PFSK-1 (cell line): Measurements from ENCODE around the gene TBC1D9B.

Source experiments
- FOXP2 ChIP-seq: optimal IDR thresholded peaks from 2 replicates; pipeline ENCODE3; 2011; ENCODE audit warnings: borderline replicate concordance, control low read depth, inconsistent platforms; ENCODE audit not compliant: insufficient read depth; ENCODE audit errors: extremely low read length, extremely low read depth
- SIN3A ChIP-seq: IDR thresholded peaks from 2 replicates; pipeline ENCODE4 v1.6.1; 2012; ENCODE audit warnings: mild to moderate bottlenecking, low read length, moderate library complexity, borderline replicate concordance; ENCODE audit not compliant: insufficient read depth
- TAF1 ChIP-seq: IDR thresholded peaks from 2 replicates; pipeline ENCODE4 v1.6.1; 2012; ENCODE audit warnings: low read length, control low read depth, borderline replicate concordance; ENCODE audit not compliant: insufficient read depth
- TF ChIP-seq, protein P1 (sequence below), 2 experiments: IDR thresholded peaks; 2 replicates each; pipeline versions ENCODE4 v1.6.1 to v1.8.0; 2011 to 2012; ENCODE audit warnings: low read depth in 2 of 2, low read length in 2 of 2, control low read depth in 1 of 2, inconsistent platforms in 1 of 2, mild to moderate bottlenecking in 1 of 2, moderate library complexity in 1 of 2; ENCODE audit not compliant: insufficient read depth in 1 of 2

DNA sequence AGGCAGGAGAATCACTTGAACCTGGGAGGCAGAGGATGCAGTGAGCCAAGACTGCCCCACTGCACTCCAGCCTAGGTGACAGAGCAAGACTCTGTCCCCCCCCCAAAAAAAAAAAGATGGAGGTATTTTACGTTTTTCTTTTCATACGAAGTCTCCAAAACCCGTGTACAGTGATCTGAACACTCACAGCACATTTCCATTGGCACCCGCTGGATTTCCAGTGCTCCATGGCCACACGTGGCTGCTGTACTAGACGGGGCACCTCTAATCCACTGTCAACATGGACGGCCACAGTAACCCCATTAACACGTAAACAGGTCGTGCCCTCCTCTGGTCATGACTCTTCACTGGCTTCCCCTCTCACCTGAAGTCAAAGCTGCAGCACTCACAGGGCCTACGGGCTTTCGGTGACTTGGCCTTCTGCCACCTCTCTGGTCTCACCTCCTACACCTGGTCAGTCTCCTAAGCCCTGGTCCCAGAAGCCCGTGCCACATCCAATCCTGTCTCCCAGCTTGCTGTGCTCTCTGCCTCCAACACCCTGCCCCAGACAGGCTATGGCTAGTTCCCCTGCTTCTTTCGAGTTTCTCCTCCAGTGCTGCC lies 22.1 kb downstream of the TBC1D9B start:
- no peak for TF ChIP-seq TAF1
- TF ChIP-seq FOXP2, result no peak
- TF ChIP-seq SIN3A, result no peak
- TF ChIP-seq, protein P1, sequence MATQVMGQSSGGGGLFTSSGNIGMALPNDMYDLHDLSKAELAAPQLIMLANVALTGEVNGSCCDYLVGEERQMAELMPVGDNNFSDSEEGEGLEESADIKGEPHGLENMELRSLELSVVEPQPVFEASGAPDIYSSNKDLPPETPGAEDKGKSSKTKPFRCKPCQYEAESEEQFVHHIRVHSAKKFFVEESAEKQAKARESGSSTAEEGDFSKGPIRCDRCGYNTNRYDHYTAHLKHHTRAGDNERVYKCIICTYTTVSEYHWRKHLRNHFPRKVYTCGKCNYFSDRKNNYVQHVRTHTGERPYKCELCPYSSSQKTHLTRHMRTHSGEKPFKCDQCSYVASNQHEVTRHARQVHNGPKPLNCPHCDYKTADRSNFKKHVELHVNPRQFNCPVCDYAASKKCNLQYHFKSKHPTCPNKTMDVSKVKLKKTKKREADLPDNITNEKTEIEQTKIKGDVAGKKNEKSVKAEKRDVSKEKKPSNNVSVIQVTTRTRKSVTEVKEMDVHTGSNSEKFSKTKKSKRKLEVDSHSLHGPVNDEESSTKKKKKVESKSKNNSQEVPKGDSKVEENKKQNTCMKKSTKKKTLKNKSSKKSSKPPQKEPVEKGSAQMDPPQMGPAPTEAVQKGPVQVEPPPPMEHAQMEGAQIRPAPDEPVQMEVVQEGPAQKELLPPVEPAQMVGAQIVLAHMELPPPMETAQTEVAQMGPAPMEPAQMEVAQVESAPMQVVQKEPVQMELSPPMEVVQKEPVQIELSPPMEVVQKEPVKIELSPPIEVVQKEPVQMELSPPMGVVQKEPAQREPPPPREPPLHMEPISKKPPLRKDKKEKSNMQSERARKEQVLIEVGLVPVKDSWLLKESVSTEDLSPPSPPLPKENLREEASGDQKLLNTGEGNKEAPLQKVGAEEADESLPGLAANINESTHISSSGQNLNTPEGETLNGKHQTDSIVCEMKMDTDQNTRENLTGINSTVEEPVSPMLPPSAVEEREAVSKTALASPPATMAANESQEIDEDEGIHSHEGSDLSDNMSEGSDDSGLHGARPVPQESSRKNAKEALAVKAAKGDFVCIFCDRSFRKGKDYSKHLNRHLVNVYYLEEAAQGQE (IDR thresholded peaks at IDR 0.05; ENCODE audit: insufficient read depth in 1 of 2, low read depth in 2 of 2, low read length in 2 of 2), result no peak
